HepG2 (cell line): ENCODE results near the gene RING1. TPM values are rescaled to one million over a fixed set of nuclear protein-coding genes. Genes with fewer than 3 reads are reported as not detected.

Source experiments
- ATAC-seq: fragments of 200-7000 bp; cut with Tn5 transposase; 3 replicates; pipeline ENCODE4 v1.9.1; 2020; ENCODE audit warnings: mild to moderate bottlenecking, moderate library complexity
- BruUV-seq: library from RNA; stranded (reverse); fragments of 400-500 nt; replicated peaks from 2 replicates; lab custom pipeline; 2021; lab: Mats Ljungman, UMichigan
- CTCF ChIA-PET: fragments of 300-600 bp; formaldehyde crosslinking; extraction: SDS; loops from one replicate; lab custom pipeline; 2021; ENCODE audit warnings: low total read pairs, inconsistent platforms, low intra/inter-chr PET ratio; lab: Yijun Ruan, JAX
- POLR2A ChIA-PET: fragments of 350-600 bp; sonication (Branson Sonifier 250); formaldehyde crosslinking; loops from one replicate; lab custom pipeline; 2020; ENCODE audit warnings: antibody characterized with exemption, inconsistent platforms; lab: Yijun Ruan, JAX
- DNase-seq: peaks from one replicate; pipeline ENCODE4 v3.0.0-alpha.2; 2015; ENCODE audit warnings: low spot score
- FAIRE-seq: peaks from 3 replicates; lab custom pipeline; 2011; peaks lifted over from hg19 to GRCh38; lab: Jason Lieb, UNC
- H2AFZ ChIP-seq: one replicate; pipeline ENCODE4 v1.6.1; 2011; ENCODE audit warnings: low read length, inconsistent platforms
- H3K27ac ChIP-seq: fragments of 300-600 bp; 3 replicates; pipeline ENCODE4 v1.8.0; 2011; ENCODE audit warnings: mixed run types, mild to moderate bottlenecking, mixed read lengths, low read length, inconsistent platforms; ENCODE audit not compliant: insufficient read depth; ENCODE audit errors: extremely low read length
- H3K27me3 ChIP-seq, 2 experiments: fragments of 200-600 bp in 1 of 2; 2 replicates in 1 of 2; 3 replicates in 1 of 2; pipeline versions ENCODE4 v1.6.0 to v1.8.0; 2011; ENCODE audit warnings: low read length in 2 of 2, mild to moderate bottlenecking in 2 of 2, moderate library complexity in 2 of 2, inconsistent platforms in 1 of 2; ENCODE audit not compliant: insufficient read depth in 2 of 2, control insufficient read depth in 1 of 2
- H3K36me3 ChIP-seq, 2 experiments: fragments of 200-600 bp in 1 of 2; replicated peaks in 1 of 2; 2 replicates in 1 of 2; 3 replicates in 1 of 2; pipeline versions ENCODE4 v1.5.1 to v1.8.0; 2011; ENCODE audit warnings: low read length in 2 of 2, inconsistent platforms in 1 of 2; ENCODE audit not compliant: insufficient read depth in 2 of 2, control insufficient read depth in 1 of 2
- H3K4me1 ChIP-seq: 2 replicates; pipeline ENCODE4 v1.5.1; 2012; ENCODE audit warnings: low read length, inconsistent platforms; ENCODE audit not compliant: insufficient read depth
- H3K4me2 ChIP-seq: 2 replicates; pipeline ENCODE4 v1.6.0; 2011; ENCODE audit warnings: low read depth, low read length, inconsistent platforms
- H3K4me3 ChIP-seq, 3 experiments: fragments of 200-600 bp in 1 of 3; sonication (generic), shearing (Covaris generic) in 1 of 3; replicated peaks in 1 of 3; 2 replicates each; pipeline ENCODE4 v1.5.1; 2011 to 2016; ENCODE audit warnings: low read length in 3 of 3, inconsistent platforms in 2 of 3, low read depth in 2 of 3, mild to moderate bottlenecking in 2 of 3, control low read depth in 1 of 3, mixed read lengths in 1 of 3; ENCODE audit not compliant: insufficient read depth in 1 of 3
- H3K79me2 ChIP-seq: one replicate; pipeline ENCODE4 v1.6.1; 2011; ENCODE audit warnings: low read length, inconsistent platforms; ENCODE audit not compliant: insufficient read depth
- H3K9ac ChIP-seq: 2 replicates; pipeline ENCODE4 v1.6.0; 2011; ENCODE audit warnings: mild to moderate bottlenecking, low read depth, low read length, inconsistent platforms; ENCODE audit not compliant: insufficient read depth
- H3K9me3 ChIP-seq: 2 replicates; pipeline ENCODE4 v1.5.1; 2012; ENCODE audit warnings: mild to moderate bottlenecking, low read length
- H4K20me1 ChIP-seq: 2 replicates; pipeline ENCODE4 v1.6.0; 2011; ENCODE audit warnings: inconsistent platforms, mild to moderate bottlenecking, low read length, moderate library complexity; ENCODE audit not compliant: insufficient read depth
- HNRNPK ChIP-seq: fragments of 200-400 bp; formaldehyde crosslinking; IDR thresholded peaks from 2 replicates; pipeline ENCODE4 v1.6.1; 2018; ENCODE audit warnings: low read length, low read depth, moderate library complexity, mild to moderate bottlenecking; ENCODE audit not compliant: poor library complexity, severe bottlenecking
- PCBP1 ChIP-seq: fragments of 200-400 bp; formaldehyde crosslinking; IDR thresholded peaks from 2 replicates; pipeline ENCODE4 v1.6.1; 2017; ENCODE audit warnings: mild to moderate bottlenecking, low read depth, low read length, borderline replicate concordance
- POLR2G ChIP-seq: fragments of 200-400 bp; formaldehyde crosslinking; IDR thresholded peaks from 2 replicates; pipeline ENCODE4 v1.6.1; 2018; ENCODE audit warnings: mild to moderate bottlenecking, low read depth, low read length, moderate library complexity
- RBM22 ChIP-seq: fragments of 200-400 bp; formaldehyde crosslinking; optimal IDR thresholded peaks from 2 replicates; pipeline ENCODE3; 2017; ENCODE audit warnings: mild to moderate bottlenecking, low read length, moderate library complexity
- RFX1 ChIP-seq: fragments of 450-650 bp; IDR thresholded peaks from 2 replicates; pipeline ENCODE4 v1.6.1; 2017
- YEATS4 ChIP-seq: sonication (generic); formaldehyde crosslinking; IDR thresholded peaks from 2 replicates; pipeline ENCODE4 v1.4.0; 2020; ENCODE audit warnings: missing genetic modification reagents, borderline replicate concordance
- ZNF253 ChIP-seq: sonication (generic); formaldehyde crosslinking; IDR thresholded peaks from 2 replicates; pipeline ENCODE4 v1.8.0; 2022; ENCODE audit warnings: mild to moderate bottlenecking, missing genetic modification reagents, borderline replicate concordance
- ZNF646 ChIP-seq: sonication (generic); formaldehyde crosslinking; IDR thresholded peaks from 2 replicates; pipeline ENCODE4 v1.9.0; 2021; ENCODE audit warnings: mild to moderate bottlenecking, missing genetic modification reagents
- ZNF687 ChIP-seq: sonication (generic); formaldehyde crosslinking; IDR thresholded peaks from 2 replicates; pipeline ENCODE4 v1.5.1; 2020; ENCODE audit warnings: mild to moderate bottlenecking, missing genetic modification reagents, moderate library complexity
- WGBS: methylation state at CpG from one replicate; pipeline ENCODE4 v1.1.6; 2017; ENCODE audit warnings: low lambda C conversion rate; 5-methylcytosine and 5-hydroxymethylcytosine counted together
- in situ Hi-C: cut with HindIII; loops from 2 replicates; pipeline ENCODE4 v1.10.0; 2017; ENCODE audit warnings: low pct_unique_long_range_greater_than_20kb; ENCODE audit not compliant: extremely low pct_ligation_motif_present
- intact Hi-C: fragments of 100-400 bp; cut with micrococcal nuclease; formaldehyde crosslinking; loops from one replicate; pipeline ENCODE4 v1.10.0; 2022; ENCODE audit not compliant: unreplicated experiment
- polyA plus RNA-seq, 8 experiments: library from polyadenylated mRNA; depleted of rRNA in 3 of 8; stranded (reverse) in 7 of 8; unstranded in 1 of 8; fragments of >200 nt; fragmentation: Illumina TruSeq in 4 of 8; extraction: Trizol in 4 of 8; gene quantifications; 2 replicates each; pipeline versions ENCODE4 v1.2.1 to v1.2.3, GENCODE V29; 2011 to 2016; ENCODE audit warnings: low read depth in 4 of 8, missing spikeins in 1 of 8, mixed read lengths in 1 of 8; ENCODE audit not compliant: insufficient read depth in 1 of 8
- total RNA-seq, 5 experiments: library from RNA; depleted of rRNA; stranded (reverse); fragments of >200 nt; fragmentation: Illumina TruSeq; extraction: Trizol; gene quantifications; 2 replicates each; pipeline ENCODE4 v1.2.3, GENCODE V29; 2016; ENCODE audit warnings: low read depth in 1 of 5

The RING1 gene
- total and polyA plus RNA-seq, 2 of the 13 experiments (the other 11 are each of a cell fraction or from before 2014, with no cell fraction given), result 23.9 to 33.6 TPM

GRCh38 chr6:33206864-33207551 lies 1.3 kb upstream of the RING1 start:
- ATAC-seq (no peak), FAIRE-seq (no peak), DNase-seq (no peak)
- Histone ChIP-seq H3K27ac (peak overlapping the region; percentile 75), H3K9ac (peak overlapping the region; percentile 94; the same call in 1 of the 2 replicates), H3K36me3 (peaks cover 12 to 30% of the 10 kb centered on the region in 2 experiments), H2AFZ (no peak overlapping the region), H3K79me2 (peaks cover 27% of the 10 kb centered on the region), H3K27me3 (no peaks in the 10 kb centered on the region; a peak in 1 of 5 replicates), H3K4me1 (peaks cover 63% of the 10 kb centered on the region), H3K4me2 (peak overlapping the region; percentile 87), H3K9me3 (no peaks in the 10 kb centered on the region), H4K20me1 (peaks cover 10% of the 10 kb centered on the region; the same call in 1 of the 2 replicates), H3K4me3 (peak overlapping the region; percentile 90 to 93 (median 91); a peak in 5 of 6 replicates)
- in situ Hi-C loops, result loop anchor here (10.0 kb wide), 1 partner anchor 208 kb away; the partner anchor contains the start of genes CUTA and PHF1
- CTCF ChIA-PET, result no interaction called here
- BruUV-seq, result no TSS peak
- intact Hi-C loops, result no loop called here
- POLR2A ChIA-PET, result interaction anchor here (2.1 to 2.2 kb wide), 3 partner anchors 9 to 64 kb away, joined by 11 to 33 read pairs (median 20); partner anchors contain the start of genes RPS18 and VPS52
- TF ChIP-seq RBM22, result no peak
- 0 out of 2 replicates have a peak, but pooled peaks have one; percentile 0 for TF ChIP-seq ZNF253 (CRISPR knock-in tag)
- no peak for TF ChIP-seq YEATS4
- TF ChIP-seq PCBP1, result peak; percentile 55; the same call in 1 of the 2 replicates
- TF ChIP-seq ZNF687 (CRISPR knock-in tag), result no peak
- no peak for TF ChIP-seq POLR2G
- TF ChIP-seq ZNF646, result no peak
- TF ChIP-seq HNRNPK, result peak; percentile 39
- peak; percentile 16; the same call in 1 of the 2 replicates for TF ChIP-seq RFX1
- WGBS, result 80% methylated on average over 20 of the region's 20 CpGs
